HepG2 (cell line): ENCODE data around the gene MATK. TPM values are rescaled to one million over a fixed set of nuclear protein-coding genes. Genes with fewer than 3 reads are reported as not detected.

Source experiments
- ATAC-seq: fragments of 200-7000 bp; cut with Tn5 transposase; 3 replicates; pipeline ENCODE4 v1.9.1; 2020; ENCODE audit warnings: mild to moderate bottlenecking, moderate library complexity
- Bru-seq: library from RNA; stranded (reverse); fragments of 400-500 nt; gene quantifications from one replicate; lab custom pipeline; 2021; lab: Mats Ljungman, UMichigan
- BruChase-seq, 2 experiments: library from RNA; stranded (reverse); fragments of 400-500 nt; gene quantifications; one replicate each; lab custom pipeline; 2021; lab: Mats Ljungman, UMichigan
- BruUV-seq: library from RNA; stranded (reverse); fragments of 400-500 nt; replicated peaks from 2 replicates; lab custom pipeline; 2021; lab: Mats Ljungman, UMichigan
- CTCF ChIA-PET: fragments of 300-600 bp; formaldehyde crosslinking; extraction: SDS; loops from one replicate; lab custom pipeline; 2021; ENCODE audit warnings: low total read pairs, inconsistent platforms, low intra/inter-chr PET ratio; lab: Yijun Ruan, JAX
- POLR2A ChIA-PET: fragments of 350-600 bp; sonication (Branson Sonifier 250); formaldehyde crosslinking; loops from one replicate; lab custom pipeline; 2020; ENCODE audit warnings: antibody characterized with exemption, inconsistent platforms; lab: Yijun Ruan, JAX
- DNase-seq: peaks from one replicate; pipeline ENCODE4 v3.0.0-alpha.2; 2015; ENCODE audit warnings: low spot score
- FAIRE-seq: peaks from 3 replicates; lab custom pipeline; 2011; peaks lifted over from hg19 to GRCh38; lab: Jason Lieb, UNC
- H2AFZ ChIP-seq: one replicate; pipeline ENCODE4 v1.6.1; 2011; ENCODE audit warnings: low read length, inconsistent platforms
- H3K27ac ChIP-seq: fragments of 300-600 bp; 3 replicates; pipeline ENCODE4 v1.8.0; 2011; ENCODE audit warnings: mixed run types, mild to moderate bottlenecking, mixed read lengths, low read length, inconsistent platforms; ENCODE audit not compliant: insufficient read depth; ENCODE audit errors: extremely low read length
- H3K27me3 ChIP-seq, 2 experiments: fragments of 200-600 bp in 1 of 2; 2 replicates in 1 of 2; 3 replicates in 1 of 2; pipeline versions ENCODE4 v1.6.0 to v1.8.0; 2011; ENCODE audit warnings: low read length in 2 of 2, mild to moderate bottlenecking in 2 of 2, moderate library complexity in 2 of 2, inconsistent platforms in 1 of 2; ENCODE audit not compliant: insufficient read depth in 2 of 2, control insufficient read depth in 1 of 2
- H3K36me3 ChIP-seq, 2 experiments: fragments of 200-600 bp in 1 of 2; replicated peaks in 1 of 2; 2 replicates in 1 of 2; 3 replicates in 1 of 2; pipeline versions ENCODE4 v1.5.1 to v1.8.0; 2011; ENCODE audit warnings: low read length in 2 of 2, inconsistent platforms in 1 of 2; ENCODE audit not compliant: insufficient read depth in 2 of 2, control insufficient read depth in 1 of 2
- H3K4me1 ChIP-seq: 2 replicates; pipeline ENCODE4 v1.5.1; 2012; ENCODE audit warnings: low read length, inconsistent platforms; ENCODE audit not compliant: insufficient read depth
- H3K4me2 ChIP-seq: 2 replicates; pipeline ENCODE4 v1.6.0; 2011; ENCODE audit warnings: low read depth, low read length, inconsistent platforms
- H3K4me3 ChIP-seq, 3 experiments: fragments of 200-600 bp in 1 of 3; sonication (generic), shearing (Covaris generic) in 1 of 3; replicated peaks in 1 of 3; 2 replicates each; pipeline ENCODE4 v1.5.1; 2011 to 2016; ENCODE audit warnings: low read length in 3 of 3, inconsistent platforms in 2 of 3, low read depth in 2 of 3, mild to moderate bottlenecking in 2 of 3, control low read depth in 1 of 3, mixed read lengths in 1 of 3; ENCODE audit not compliant: insufficient read depth in 1 of 3
- H3K79me2 ChIP-seq: one replicate; pipeline ENCODE4 v1.6.1; 2011; ENCODE audit warnings: low read length, inconsistent platforms; ENCODE audit not compliant: insufficient read depth
- H3K9ac ChIP-seq: 2 replicates; pipeline ENCODE4 v1.6.0; 2011; ENCODE audit warnings: mild to moderate bottlenecking, low read depth, low read length, inconsistent platforms; ENCODE audit not compliant: insufficient read depth
- H3K9me3 ChIP-seq: 2 replicates; pipeline ENCODE4 v1.5.1; 2012; ENCODE audit warnings: mild to moderate bottlenecking, low read length
- H4K20me1 ChIP-seq: 2 replicates; pipeline ENCODE4 v1.6.0; 2011; ENCODE audit warnings: inconsistent platforms, mild to moderate bottlenecking, low read length, moderate library complexity; ENCODE audit not compliant: insufficient read depth
- CCDC6 ChIP-seq: sonication (generic); formaldehyde crosslinking; IDR thresholded peaks from 2 replicates; pipeline ENCODE4 v1.8.1; 2022; ENCODE audit warnings: mild to moderate bottlenecking, missing genetic modification reagents, moderate library complexity
- CREM ChIP-seq, 2 experiments: sonication (generic) in 1 of 2; formaldehyde crosslinking in 1 of 2; IDR thresholded peaks; 2 replicates each; pipeline versions ENCODE4 v1.4.0 to v1.6.1; 2016 to 2020; ENCODE audit warnings: antibody characterized with exemption in 1 of 2, mild to moderate bottlenecking in 1 of 2, missing genetic modification reagents in 1 of 2
- FOXP1 ChIP-seq, 2 experiments: fragments of 450-650 bp in 1 of 2; IDR thresholded peaks; 2 replicates each; pipeline ENCODE4 v1.6.1; 2017 to 2018; ENCODE audit warnings: antibody characterized with exemption in 1 of 2
- KMT2A ChIP-seq: sonication (generic); formaldehyde crosslinking; IDR thresholded peaks from 2 replicates; pipeline ENCODE4 v1.4.0; 2020; ENCODE audit warnings: missing genetic modification reagents
- TCF12 ChIP-seq, 2 experiments: fragments of 450-650 bp in 1 of 2; sonication (generic) in 1 of 2; formaldehyde crosslinking in 1 of 2; IDR thresholded peaks; 2 replicates each; pipeline versions ENCODE4 v1.6.1 to v1.8.0; 2017 to 2022; ENCODE audit warnings: antibody characterized with exemption in 1 of 2, mild to moderate bottlenecking in 1 of 2, missing genetic modification reagents in 1 of 2, moderate library complexity in 1 of 2
- ZBTB8A ChIP-seq: sonication (generic); formaldehyde crosslinking; IDR thresholded peaks from 2 replicates; pipeline ENCODE4 v1.4.0; 2020; ENCODE audit warnings: mild to moderate bottlenecking, low read depth, missing genetic modification reagents, borderline replicate concordance
- ZNF234 ChIP-seq: sonication (generic); formaldehyde crosslinking; conservative IDR thresholded peaks from 2 replicates; pipeline ENCODE4 v1.5.1; 2020; ENCODE audit warnings: mild to moderate bottlenecking, missing genetic modification reagents
- ZNF24 ChIP-seq: fragments of 450-650 bp; IDR thresholded peaks from 2 replicates; pipeline ENCODE4 v1.6.1; 2017; ENCODE audit warnings: antibody characterized with exemption, mild to moderate bottlenecking
- WGBS: methylation state at CpG from one replicate; pipeline ENCODE4 v1.1.6; 2017; ENCODE audit warnings: low lambda C conversion rate; 5-methylcytosine and 5-hydroxymethylcytosine counted together
- in situ Hi-C: cut with HindIII; loops from 2 replicates; pipeline ENCODE4 v1.10.0; 2017; ENCODE audit warnings: low pct_unique_long_range_greater_than_20kb; ENCODE audit not compliant: extremely low pct_ligation_motif_present
- intact Hi-C: fragments of 100-400 bp; cut with micrococcal nuclease; formaldehyde crosslinking; loops from one replicate; pipeline ENCODE4 v1.10.0; 2022; ENCODE audit not compliant: unreplicated experiment
- long read RNA-seq, 2 experiments: library from RNA in 1 of 2; library from polyadenylated mRNA in 1 of 2; stranded (forward) in 1 of 2; unstranded in 1 of 2; transcript quantifications; one replicate each; pipeline ENCODE4 v2.0.0, GENCODE V29; 2019 to 2022
- polyA minus RNA-seq, 3 experiments: library from RNA; depleted of rRNA, polyadenylated mRNA; stranded (reverse); fragments of >200 nt; gene quantifications; 2 replicates each; pipeline ENCODE4 v1.2.3, GENCODE V29; 2011; ENCODE audit warnings: low replicate concordance in 1 of 3
- polyA plus RNA-seq, 8 experiments: library from polyadenylated mRNA; depleted of rRNA in 3 of 8; stranded (reverse) in 7 of 8; unstranded in 1 of 8; fragments of >200 nt; fragmentation: Illumina TruSeq in 4 of 8; extraction: Trizol in 4 of 8; gene quantifications; 2 replicates each; pipeline versions ENCODE4 v1.2.1 to v1.2.3, GENCODE V29; 2011 to 2016; ENCODE audit warnings: low read depth in 4 of 8, missing spikeins in 1 of 8, mixed read lengths in 1 of 8; ENCODE audit not compliant: insufficient read depth in 1 of 8
- total RNA-seq, 5 experiments: library from RNA; depleted of rRNA; stranded (reverse); fragments of >200 nt; fragmentation: Illumina TruSeq; extraction: Trizol; gene quantifications; 2 replicates each; pipeline ENCODE4 v1.2.3, GENCODE V29; 2016; ENCODE audit warnings: low read depth in 1 of 5
- TF ChIP-seq, protein P1 (sequence below): sonication (generic); formaldehyde crosslinking; IDR thresholded peaks from 2 replicates; pipeline ENCODE4 v1.5.0; 2020; ENCODE audit warnings: missing genetic modification reagents
- TF ChIP-seq, protein P2 (sequence below): sonication (generic); IDR thresholded peaks from 2 replicates; pipeline ENCODE4 v1.6.1; 2016; ENCODE audit warnings: low read depth, borderline replicate concordance
- TF ChIP-seq, protein P3 (sequence below): sonication (generic); formaldehyde crosslinking; IDR thresholded peaks from 2 replicates; pipeline ENCODE4 v1.5.0; 2020; ENCODE audit warnings: mild to moderate bottlenecking, missing genetic modification reagents

The MATK gene, protein sequence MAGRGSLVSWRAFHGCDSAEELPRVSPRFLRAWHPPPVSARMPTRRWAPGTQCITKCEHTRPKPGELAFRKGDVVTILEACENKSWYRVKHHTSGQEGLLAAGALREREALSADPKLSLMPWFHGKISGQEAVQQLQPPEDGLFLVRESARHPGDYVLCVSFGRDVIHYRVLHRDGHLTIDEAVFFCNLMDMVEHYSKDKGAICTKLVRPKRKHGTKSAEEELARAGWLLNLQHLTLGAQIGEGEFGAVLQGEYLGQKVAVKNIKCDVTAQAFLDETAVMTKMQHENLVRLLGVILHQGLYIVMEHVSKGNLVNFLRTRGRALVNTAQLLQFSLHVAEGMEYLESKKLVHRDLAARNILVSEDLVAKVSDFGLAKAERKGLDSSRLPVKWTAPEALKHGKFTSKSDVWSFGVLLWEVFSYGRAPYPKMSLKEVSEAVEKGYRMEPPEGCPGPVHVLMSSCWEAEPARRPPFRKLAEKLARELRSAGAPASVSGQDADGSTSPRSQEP
- total RNA-seq (2016; rRNA removed; fragmentation: Illumina TruSeq; extraction: Trizol) = not detected in 2 replicates
- total RNA-seq (2016; cell fraction: cytosol; rRNA removed; fragmentation: Illumina TruSeq; extraction: Trizol; ENCODE audit: low read depth) = not detected in 2 replicates
- not detected in 2 replicates for total RNA-seq (2016; cell fraction: insoluble cytoplasmic fraction; rRNA removed; fragmentation: Illumina TruSeq; extraction: Trizol)
- not detected in 2 replicates for total RNA-seq (2016; cell fraction: membrane; rRNA removed; fragmentation: Illumina TruSeq; extraction: Trizol)
- total RNA-seq (2016; cell fraction: nucleus; rRNA removed; fragmentation: Illumina TruSeq; extraction: Trizol) = not detected in 2 replicates
- 0.09 TPM in 2 replicates for polyA plus RNA-seq (2011; rRNA removed)
- polyA plus RNA-seq (2011; cell fraction: cytosol; rRNA removed) = 0.11 and 0.14 TPM in 2 replicates
- polyA plus RNA-seq (2011; cell fraction: nucleus; rRNA removed) = 0.32 TPM in 1 of 2 replicates, not detected in the other
- not detected in 2 replicates for polyA plus RNA-seq (2012)
- 0.07 TPM in 1 of 2 replicates, not detected in the other for polyA plus RNA-seq (2016; cell fraction: cytosol; fragmentation: Illumina TruSeq; extraction: Trizol; ENCODE audit: low read depth)
- polyA plus RNA-seq (2016; cell fraction: insoluble cytoplasmic fraction; fragmentation: Illumina TruSeq; extraction: Trizol; ENCODE audit: low read depth) = not detected in 2 replicates
- not detected in 2 replicates for polyA plus RNA-seq (2016; cell fraction: membrane; fragmentation: Illumina TruSeq; extraction: Trizol; ENCODE audit: low read depth)
- polyA plus RNA-seq (2016; cell fraction: nucleus; fragmentation: Illumina TruSeq; extraction: Trizol; ENCODE audit: insufficient read depth, low read depth) = not detected in 2 replicates
- 0.42 and 31.9 TPM in 2 replicates for polyA minus RNA-seq (2011; rRNA and poly(A)+ RNA removed; ENCODE audit: low replicate concordance)
- 0.70 TPM in 1 of 2 replicates, not detected in the other for polyA minus RNA-seq (2011; cell fraction: cytosol; rRNA and poly(A)+ RNA removed)
- not detected in 2 replicates for polyA minus RNA-seq (2011; cell fraction: nucleus; rRNA and poly(A)+ RNA removed)
- not detected for Bru-seq, nascent RNA
- percentile 5 among the genes with signal in this experiment for BruChase-seq, experiment 1, labeled RNA remaining after a 6-hour chase
- percentile 7 among the genes with signal in this experiment for BruChase-seq, experiment 2, labeled RNA remaining after a 2-hour chase
- long read RNA-seq, experiment 1 = 0 reads
- long read RNA-seq, experiment 2 = 0 reads

DNA sequence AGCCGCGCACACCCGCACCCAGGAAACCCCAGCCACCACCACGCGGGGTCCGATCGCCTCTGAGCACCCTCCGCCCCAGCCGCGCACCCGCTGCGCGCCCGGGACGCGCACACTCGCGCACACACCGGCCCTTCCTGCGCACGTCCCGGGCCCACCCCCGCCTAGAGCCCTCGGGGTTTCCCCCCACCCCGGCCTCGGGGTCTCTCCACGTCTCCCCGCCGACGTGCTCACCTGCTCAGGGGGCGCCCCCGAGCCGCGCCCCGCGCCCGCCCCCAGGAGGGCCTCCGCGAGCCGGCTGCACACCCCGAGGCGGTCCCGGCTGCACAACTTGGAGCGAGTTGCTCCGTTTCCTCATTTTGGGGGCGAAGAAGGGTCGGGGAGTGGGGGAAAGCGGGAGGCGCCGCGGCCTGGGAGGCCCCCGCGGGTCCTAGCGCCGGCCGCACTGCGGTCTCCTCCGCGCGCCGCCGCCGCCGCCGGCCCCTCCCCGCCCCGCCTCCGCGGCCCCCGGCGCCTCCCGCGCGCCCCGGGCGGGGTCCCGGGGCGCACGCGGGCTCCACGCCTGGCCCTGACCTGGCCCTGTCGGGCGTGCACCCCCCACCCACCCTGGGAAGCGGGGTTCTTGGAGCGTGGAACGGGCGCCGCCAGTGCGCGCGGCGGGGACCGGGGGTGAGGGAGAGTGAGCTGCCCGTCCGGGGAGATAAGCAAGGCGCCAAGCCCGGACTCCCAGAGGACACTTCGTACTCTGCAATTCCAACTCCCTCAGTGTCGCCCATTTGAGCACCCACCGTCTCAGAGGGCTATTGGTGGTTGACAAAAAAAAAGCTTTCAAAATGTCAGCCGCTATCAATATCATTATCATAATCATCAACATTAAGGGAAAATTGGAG is at the start of gene MATK:
MATK (minus strand) TSS at position 444 of the 887 bp plus-strand sequence. CDS start 1,246 bp downstream, outside the sequence.
- H3K27ac ChIP-seq = no peak within 1 kb of the TSS
- ChIA-PET CTCF (no interaction called here), POLR2A (no interaction called here)
- intact Hi-C loops = no loop called here
- no peaks in the 10 kb centered on the region for H3K36me3 ChIP-seq
- peaks cover 13% of the 10 kb centered on the region for H3K9me3 ChIP-seq
- in situ Hi-C loops = no loop called here
- no peaks in the 10 kb centered on the region for H3K79me2 ChIP-seq
- BruUV-seq = no TSS peak
- H3K27me3 ChIP-seq = peaks cover 12 to 35% of the 10 kb centered on the region in 2 experiments; a peak in 4 of 5 replicates
- 0 out of 2 replicates have a peak, but pooled peaks cover 5% of the 10 kb centered on the region for H3K4me1 ChIP-seq
- no peak within 1 kb of the TSS for H3K9ac ChIP-seq
- H3K4me2 ChIP-seq = no peak within 1 kb of the TSS
- no peak for ATAC-seq
- 80% methylated on average over 4 of the region's 101 CpGs for WGBS
- no peak for FAIRE-seq
- peak within 1 kb of the TSS in 1 of 3 experiments; percentile 28; a peak in 3 of 6 replicates for H3K4me3 ChIP-seq
- DNase-seq = no peak
- H4K20me1 ChIP-seq = no peaks in the 10 kb centered on the region
- no peak within 1 kb of the TSS for H2AFZ ChIP-seq
- TF ChIP-seq, protein P1, sequence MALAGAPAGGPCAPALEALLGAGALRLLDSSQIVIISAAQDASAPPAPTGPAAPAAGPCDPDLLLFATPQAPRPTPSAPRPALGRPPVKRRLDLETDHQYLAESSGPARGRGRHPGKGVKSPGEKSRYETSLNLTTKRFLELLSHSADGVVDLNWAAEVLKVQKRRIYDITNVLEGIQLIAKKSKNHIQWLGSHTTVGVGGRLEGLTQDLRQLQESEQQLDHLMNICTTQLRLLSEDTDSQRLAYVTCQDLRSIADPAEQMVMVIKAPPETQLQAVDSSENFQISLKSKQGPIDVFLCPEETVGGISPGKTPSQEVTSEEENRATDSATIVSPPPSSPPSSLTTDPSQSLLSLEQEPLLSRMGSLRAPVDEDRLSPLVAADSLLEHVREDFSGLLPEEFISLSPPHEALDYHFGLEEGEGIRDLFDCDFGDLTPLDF (CRISPR knock-in tag) = no peak
- no peak for TF ChIP-seq TCF12 (IDR thresholded peaks at IDR 0.05)
- TF ChIP-seq TCF12 (CRISPR knock-in tag; IDR thresholded peaks at IDR 0.05) = no peak
- TF ChIP-seq CREM (IDR thresholded peaks at IDR 0.05) = no peak
- no peak for TF ChIP-seq CREM (CRISPR knock-in tag; IDR thresholded peaks at IDR 0.05)
- no peak for TF ChIP-seq FOXP1 (IDR thresholded peaks at IDR 0.05)
- TF ChIP-seq FOXP1 (CRISPR knock-in tag; IDR thresholded peaks at IDR 0.05) = no peak
- TF ChIP-seq, protein P2, sequence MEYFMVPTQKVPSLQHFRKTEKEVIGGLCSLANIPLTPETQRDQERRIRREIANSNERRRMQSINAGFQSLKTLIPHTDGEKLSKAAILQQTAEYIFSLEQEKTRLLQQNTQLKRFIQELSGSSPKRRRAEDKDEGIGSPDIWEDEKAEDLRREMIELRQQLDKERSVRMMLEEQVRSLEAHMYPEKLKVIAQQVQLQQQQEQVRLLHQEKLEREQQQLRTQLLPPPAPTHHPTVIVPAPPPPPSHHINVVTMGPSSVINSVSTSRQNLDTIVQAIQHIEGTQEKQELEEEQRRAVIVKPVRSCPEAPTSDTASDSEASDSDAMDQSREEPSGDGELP = no peak
- TF ChIP-seq ZBTB8A = no peak
- TF ChIP-seq, protein P3, sequence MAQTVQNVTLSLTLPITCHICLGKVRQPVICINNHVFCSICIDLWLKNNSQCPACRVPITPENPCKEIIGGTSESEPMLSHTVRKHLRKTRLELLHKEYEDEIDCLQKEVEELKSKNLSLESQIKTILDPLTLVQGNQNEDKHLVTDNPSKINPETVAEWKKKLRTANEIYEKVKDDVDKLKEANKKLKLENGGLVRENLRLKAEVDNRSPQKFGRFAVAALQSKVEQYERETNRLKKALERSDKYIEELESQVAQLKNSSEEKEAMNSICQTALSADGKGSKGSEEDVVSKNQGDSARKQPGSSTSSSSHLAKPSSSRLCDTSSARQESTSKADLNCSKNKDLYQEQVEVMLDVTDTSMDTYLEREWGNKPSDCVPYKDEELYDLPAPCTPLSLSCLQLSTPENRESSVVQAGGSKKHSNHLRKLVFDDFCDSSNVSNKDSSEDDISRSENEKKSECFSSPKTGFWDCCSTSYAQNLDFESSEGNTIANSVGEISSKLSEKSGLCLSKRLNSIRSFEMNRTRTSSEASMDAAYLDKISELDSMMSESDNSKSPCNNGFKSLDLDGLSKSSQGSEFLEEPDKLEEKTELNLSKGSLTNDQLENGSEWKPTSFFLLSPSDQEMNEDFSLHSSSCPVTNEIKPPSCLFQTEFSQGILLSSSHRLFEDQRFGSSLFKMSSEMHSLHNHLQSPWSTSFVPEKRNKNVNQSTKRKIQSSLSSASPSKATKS = no peak
- no peak for TF ChIP-seq KMT2A (CRISPR knock-in tag)
- no peak for TF ChIP-seq CCDC6 (CRISPR knock-in tag)
- TF ChIP-seq ZNF234 (CRISPR knock-in tag) = no peak
- TF ChIP-seq ZNF24 = no peak
